Measurements from ENCODE around the gene GALNT10. TPM values are rescaled to one million over a fixed set of nuclear protein-coding genes. Genes with fewer than 3 reads are reported as not detected.

Gene GALNT10
- total RNA-seq, 1 donor from 2014 or later, result 39.8 TPM

DNA sequence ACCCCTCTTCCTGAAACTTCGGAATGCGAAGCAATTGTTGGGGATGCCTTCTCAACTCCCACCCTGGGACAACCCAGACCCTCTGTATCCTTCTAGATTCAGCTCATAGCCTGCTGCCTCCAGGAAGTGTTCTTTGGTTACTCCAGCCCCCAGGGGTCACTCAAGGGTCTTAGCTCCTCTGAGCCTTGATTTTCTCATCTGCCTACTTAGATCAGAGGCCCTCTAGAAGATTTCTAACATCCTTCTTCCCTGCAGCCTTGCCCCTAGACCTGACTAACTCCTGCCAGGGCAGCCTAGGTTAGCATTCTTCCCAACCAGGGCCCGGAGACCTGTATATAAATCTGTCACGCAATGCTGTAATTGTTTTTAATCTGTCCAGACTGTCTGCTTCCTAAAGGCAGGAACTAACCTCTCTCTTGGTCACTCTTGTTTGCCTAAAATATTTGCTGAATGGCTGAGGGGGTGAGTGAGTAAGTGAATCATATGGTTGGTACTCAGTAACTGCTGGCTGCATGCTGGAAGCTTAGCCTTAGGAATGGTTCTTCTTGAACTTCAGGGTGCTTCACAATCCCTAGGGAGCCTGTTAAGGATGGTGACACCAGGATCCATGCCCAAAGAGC lies 8.2 kb downstream of the GALNT10 start:
- TF ChIP-seq, protein P1, sequence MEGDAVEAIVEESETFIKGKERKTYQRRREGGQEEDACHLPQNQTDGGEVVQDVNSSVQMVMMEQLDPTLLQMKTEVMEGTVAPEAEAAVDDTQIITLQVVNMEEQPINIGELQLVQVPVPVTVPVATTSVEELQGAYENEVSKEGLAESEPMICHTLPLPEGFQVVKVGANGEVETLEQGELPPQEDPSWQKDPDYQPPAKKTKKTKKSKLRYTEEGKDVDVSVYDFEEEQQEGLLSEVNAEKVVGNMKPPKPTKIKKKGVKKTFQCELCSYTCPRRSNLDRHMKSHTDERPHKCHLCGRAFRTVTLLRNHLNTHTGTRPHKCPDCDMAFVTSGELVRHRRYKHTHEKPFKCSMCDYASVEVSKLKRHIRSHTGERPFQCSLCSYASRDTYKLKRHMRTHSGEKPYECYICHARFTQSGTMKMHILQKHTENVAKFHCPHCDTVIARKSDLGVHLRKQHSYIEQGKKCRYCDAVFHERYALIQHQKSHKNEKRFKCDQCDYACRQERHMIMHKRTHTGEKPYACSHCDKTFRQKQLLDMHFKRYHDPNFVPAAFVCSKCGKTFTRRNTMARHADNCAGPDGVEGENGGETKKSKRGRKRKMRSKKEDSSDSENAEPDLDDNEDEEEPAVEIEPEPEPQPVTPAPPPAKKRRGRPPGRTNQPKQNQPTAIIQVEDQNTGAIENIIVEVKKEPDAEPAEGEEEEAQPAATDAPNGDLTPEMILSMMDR (conservative IDR thresholded peaks at IDR 0.05), result no peak
- no peak overlapping the region for H3K4me3 Mint-ChIP-seq
- DNase-seq (ENCODE audit: low read depth, low spot score), result no peak
- no peaks in the 10 kb centered on the region for H3K36me3 Mint-ChIP-seq (ENCODE audit: low read depth)
- no peaks in the 10 kb centered on the region for H3K27me3 Mint-ChIP-seq (ENCODE audit: low read depth)
- no peaks in the 10 kb centered on the region for H3K9me3 Mint-ChIP-seq
- H3K4me1 Mint-ChIP-seq, result peaks cover 41% of the 10 kb centered on the region
- H3K27ac Mint-ChIP-seq (ENCODE audit: unreplicated experiment), result no peak overlapping the region

DNA sequence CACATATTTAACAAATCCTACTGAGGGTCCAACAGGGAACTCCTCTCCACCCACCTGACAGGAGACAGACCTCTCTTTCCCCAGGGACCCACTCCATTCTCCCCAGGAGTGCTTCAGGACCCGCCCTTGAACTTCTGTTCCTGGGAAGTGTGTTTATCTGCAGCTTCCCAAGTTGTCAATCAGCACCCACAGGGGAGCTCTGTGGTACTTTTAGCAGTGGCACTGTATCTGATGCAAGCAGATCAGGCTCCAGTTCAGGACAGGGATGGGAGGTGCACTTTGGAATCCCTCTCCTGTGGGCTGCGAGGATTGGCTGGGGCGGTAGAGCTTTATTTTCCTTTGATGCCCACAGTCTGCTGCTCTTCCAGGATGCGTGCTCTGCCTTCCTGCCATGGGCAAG lies 8.7 kb downstream of the GALNT10 start:
- peak overlapping the region; percentile 80 for H3K27ac Mint-ChIP-seq (ENCODE audit: unreplicated experiment)

GRCh38 chr5:154199671-154200220 lies 9.2 kb downstream of the GALNT10 start:
- H3K4me3 Mint-ChIP-seq, result no peak overlapping the region
- no peak for DNase-seq (ENCODE audit: low read depth, low spot score)
- TF ChIP-seq, protein P1 (conservative IDR thresholded peaks at IDR 0.05), result no peak
- H3K36me3 Mint-ChIP-seq (ENCODE audit: low read depth), result peaks cover 2% of the 10 kb centered on the region
- H3K27me3 Mint-ChIP-seq (ENCODE audit: low read depth), result no peaks in the 10 kb centered on the region
- no peaks in the 10 kb centered on the region for H3K9me3 Mint-ChIP-seq
- H3K27ac Mint-ChIP-seq (ENCODE audit: unreplicated experiment), result peak overlapping the region; percentile 80
- H3K4me1 Mint-ChIP-seq, result peaks cover 45% of the 10 kb centered on the region

More for the DNA sequence above, 8.7 kb downstream of the GALNT10 start:
- H3K4me1 Mint-ChIP-seq, result peaks cover 44% of the 10 kb centered on the region
- no peak overlapping the region for H3K4me3 Mint-ChIP-seq
- no peaks in the 10 kb centered on the region for H3K27me3 Mint-ChIP-seq (ENCODE audit: low read depth)
- H3K9me3 Mint-ChIP-seq, result no peaks in the 10 kb centered on the region
- TF ChIP-seq, protein P1 (conservative IDR thresholded peaks at IDR 0.05), result no peak
- DNase-seq (ENCODE audit: low read depth, low spot score), result no peak
- no peaks in the 10 kb centered on the region for H3K36me3 Mint-ChIP-seq (ENCODE audit: low read depth)

GRCh38 chr5:154200221-154200620 lies 9.7 kb downstream of the GALNT10 start:
- H3K27me3 Mint-ChIP-seq (ENCODE audit: low read depth), result no peaks in the 10 kb centered on the region
- no peak overlapping the region for H3K4me3 Mint-ChIP-seq
- H3K4me1 Mint-ChIP-seq, result peaks cover 45% of the 10 kb centered on the region
- H3K27ac Mint-ChIP-seq (ENCODE audit: unreplicated experiment), result no peak overlapping the region
- peaks cover 2% of the 10 kb centered on the region for H3K36me3 Mint-ChIP-seq (ENCODE audit: low read depth)
- no peaks in the 10 kb centered on the region for H3K9me3 Mint-ChIP-seq
- TF ChIP-seq, protein P1 (conservative IDR thresholded peaks at IDR 0.05), result no peak
- no peak for DNase-seq (ENCODE audit: low read depth, low spot score)

GRCh38 chr5:154201108-154201769 lies 10.7 kb downstream of the GALNT10 start:
- no peaks in the 10 kb centered on the region for H3K27me3 Mint-ChIP-seq (ENCODE audit: low read depth)
- TF ChIP-seq, protein P1 (conservative IDR thresholded peaks at IDR 0.05), result no peak
- no peaks in the 10 kb centered on the region for H3K9me3 Mint-ChIP-seq
- peaks cover 46% of the 10 kb centered on the region for H3K4me1 Mint-ChIP-seq
- H3K4me3 Mint-ChIP-seq, result no peak overlapping the region
- peaks cover 2% of the 10 kb centered on the region for H3K36me3 Mint-ChIP-seq (ENCODE audit: low read depth)
- no peak overlapping the region for H3K27ac Mint-ChIP-seq (ENCODE audit: unreplicated experiment)
- no peak for DNase-seq (ENCODE audit: low read depth, low spot score)

Data from neural crest cell (in vitro differentiated cells).